Fibroblast of skin of back (primary cell): Measurements from ENCODE around the gene ATF3.
A peak's percentile ranks its signal among the peaks of the same experiment; 100 is the strongest.
"Not testable (repeated sequence)": the region's sequence is repeated elsewhere in the genome, so short reads cannot be mapped to it uniquely, and the experiment has no call there.

Source experiments
- DNase-seq: peaks from one replicate; pipeline ENCODE4 v3.0.0-alpha.2; 2013

Gene ATF3

DNA sequence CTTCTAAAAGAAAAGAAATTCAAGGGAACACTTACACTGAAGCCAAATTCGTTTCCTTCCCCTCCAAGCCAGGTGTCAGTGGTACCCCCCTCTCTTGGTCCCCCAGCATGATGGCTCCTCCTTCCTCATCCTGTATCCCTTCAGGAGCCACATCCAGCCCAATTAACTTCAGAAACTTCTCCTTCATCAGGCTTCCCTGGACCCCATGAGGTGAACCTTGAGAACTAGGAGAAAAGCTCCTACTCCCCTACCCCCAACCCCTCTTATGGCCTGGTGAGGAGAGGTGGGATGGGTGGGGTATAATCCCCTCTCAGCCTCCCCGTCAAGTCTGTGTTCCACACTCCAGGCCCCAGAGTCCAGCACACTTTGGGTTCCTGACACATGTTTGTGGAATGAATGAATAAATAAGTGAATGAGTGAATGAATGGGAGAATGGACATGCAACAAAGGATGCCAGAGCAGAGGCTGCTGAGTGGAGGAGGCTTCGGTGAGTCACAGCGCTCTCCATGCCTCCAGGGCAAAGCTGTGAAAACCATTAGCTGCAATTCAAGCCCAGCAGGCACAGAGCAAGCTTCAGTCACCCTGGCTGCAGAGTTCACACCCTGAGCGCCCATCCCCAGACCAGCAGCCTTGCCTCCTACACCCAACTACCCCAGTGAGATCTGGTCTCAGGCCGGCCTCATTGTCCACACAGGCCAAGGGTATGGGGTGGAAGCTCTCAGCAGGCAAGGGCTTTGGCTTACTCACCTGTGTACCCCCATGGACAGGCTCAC lies 47.3 kb downstream of the ATF3 start:
- DNase-seq = peak; percentile 70

DNA sequence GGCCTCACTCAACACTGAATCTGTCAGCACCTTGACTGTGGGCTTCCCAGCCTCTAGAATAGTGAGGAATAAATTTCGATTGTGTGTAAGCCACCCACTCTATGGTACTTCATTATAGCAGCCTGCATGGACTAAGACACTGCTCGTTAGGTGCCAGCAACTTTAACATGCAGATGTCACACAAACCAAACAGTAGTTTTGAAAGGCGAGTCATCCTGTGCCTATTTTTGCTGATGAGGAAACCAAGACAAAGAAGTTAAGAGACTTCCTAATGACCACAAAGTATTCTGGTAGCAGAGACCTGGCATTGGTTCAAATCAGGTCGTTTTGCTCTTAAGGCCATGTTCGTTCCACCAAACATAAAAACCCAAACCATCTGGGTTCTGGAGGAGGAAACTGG lies 48.2 kb downstream of the ATF3 start:
- peak; percentile 27 for DNase-seq

DNA sequence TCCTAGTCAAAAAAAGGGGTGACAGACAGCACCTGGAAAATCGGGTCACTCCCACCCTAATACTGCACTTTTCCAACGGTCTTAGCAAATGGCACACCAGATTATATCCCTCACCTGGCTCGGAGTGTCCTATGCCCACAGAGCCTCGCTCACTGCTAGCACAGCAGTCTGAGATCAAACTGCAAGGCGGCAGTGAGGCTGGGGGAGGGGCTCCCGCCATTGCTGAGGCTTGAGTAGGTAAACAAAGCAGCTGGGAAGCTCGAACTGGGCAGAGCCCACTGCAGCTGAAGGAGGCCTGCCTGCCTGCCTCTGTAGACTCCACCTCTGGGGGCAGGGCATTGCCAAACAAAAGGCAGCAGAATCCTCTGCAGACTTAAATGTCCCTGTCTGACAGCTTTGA lies 49.7 kb downstream of the ATF3 start:
- not testable (repeated sequence) for DNase-seq

DNA sequence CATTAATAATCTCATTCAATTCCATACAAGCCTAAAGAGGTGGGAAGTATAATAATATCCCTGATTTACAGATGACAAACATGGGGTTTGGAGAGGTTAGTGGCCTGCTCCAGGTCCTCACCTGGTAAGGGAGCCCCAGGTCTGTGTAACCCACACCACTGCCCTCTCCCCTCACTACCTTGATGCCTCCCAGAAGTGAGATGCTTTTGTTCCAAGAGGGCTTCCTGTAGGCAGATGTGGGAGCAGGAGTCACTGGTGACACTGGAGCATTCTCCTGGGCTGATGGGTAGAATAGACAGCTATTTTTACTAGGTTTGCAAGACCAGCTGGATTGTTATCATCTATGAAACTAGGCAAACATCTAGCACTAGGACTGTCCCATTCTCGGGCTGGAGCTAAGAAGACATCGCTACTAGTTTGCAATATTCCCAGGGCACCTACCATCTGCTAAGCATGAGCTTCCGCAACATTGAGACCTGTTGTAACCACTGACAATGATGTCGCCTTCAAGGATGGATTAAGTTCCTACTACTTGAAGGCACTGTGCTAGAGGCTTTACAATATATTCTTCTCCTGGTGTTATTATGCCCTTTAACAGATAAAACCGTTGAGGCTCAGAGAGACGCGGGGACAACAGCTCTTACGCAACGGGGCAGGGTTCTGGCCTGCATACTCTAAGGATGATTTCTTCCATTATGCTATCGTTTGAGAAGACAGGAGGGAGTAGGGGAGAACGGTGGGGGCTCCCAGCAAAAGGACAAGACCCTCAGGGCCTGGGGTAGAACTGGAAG lies 56.0 kb downstream of the ATF3 start:
- DNase-seq = no peak

DNA sequence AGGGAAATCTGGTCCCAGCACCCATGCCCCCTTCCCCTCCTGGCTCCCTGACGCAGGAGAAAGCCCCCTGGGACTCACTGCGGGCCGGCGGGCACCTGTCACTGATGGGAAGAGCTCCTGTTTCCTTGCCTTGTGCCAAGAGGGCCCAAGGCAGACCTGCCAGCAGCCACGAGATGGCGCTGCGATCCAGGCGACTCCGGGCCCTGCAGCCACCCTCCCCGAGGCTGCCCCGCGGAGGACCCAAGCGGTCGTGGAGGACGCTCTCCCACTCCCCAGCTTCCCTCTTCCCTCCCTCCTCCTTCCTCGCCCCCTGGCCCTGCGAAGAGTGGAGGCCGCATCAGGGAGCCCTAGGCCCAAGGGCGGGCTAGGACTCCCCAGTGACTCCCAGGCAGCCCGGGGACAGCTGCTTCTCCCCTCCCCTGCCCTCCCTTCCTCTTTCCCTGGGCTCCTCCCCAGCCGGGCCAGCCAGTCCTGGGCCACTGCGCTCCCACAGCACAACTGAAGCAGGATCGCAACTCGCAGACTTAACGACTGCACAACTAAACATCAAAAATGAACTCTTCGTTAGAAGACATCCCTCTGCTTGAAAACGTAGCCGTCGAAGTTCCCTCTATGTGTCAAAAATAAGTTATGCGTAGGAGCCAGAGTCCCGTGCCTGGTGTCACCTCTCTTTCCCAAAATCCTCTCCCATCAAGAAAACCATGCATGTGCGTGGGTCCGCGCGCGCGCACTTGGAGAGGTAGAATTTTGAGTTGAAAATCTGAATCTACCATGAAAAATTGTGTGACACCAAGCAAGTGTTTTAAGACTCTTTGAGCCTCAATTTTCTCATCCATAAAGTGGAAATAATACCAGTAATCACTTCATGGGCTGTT lies 56.9 kb downstream of the ATF3 start:
- peak; percentile 80 for DNase-seq

DNA sequence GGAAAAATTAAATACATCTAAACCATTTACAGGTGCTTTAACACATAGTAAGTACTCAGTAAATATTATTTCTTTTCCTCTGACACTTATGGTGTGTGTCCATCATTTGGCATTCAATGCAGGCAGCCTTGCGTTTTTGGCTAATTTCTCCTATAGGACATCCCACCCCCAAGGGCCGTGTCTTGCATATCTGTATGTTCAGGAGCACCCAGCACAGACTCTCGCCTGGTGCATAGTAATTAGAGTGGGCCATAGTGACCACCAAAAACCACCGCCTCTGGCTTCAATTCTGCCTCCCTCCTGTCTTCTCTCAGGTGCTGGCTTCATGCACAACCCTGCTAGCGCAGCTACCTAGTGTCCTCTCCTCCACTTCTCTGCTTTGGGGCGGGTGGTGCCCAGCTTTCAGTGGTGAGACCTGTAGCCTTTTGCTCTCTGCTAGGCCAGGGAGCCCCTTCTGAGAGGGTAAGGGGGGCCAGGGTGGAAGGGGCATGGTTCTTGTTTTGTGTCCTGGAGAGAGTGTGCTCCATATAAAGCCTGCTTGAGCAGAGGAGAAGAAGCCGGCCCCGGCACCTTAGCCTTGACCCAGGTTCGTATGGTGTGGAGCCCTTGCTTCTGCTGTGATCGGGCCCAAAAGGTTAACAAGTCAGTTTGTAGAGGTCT lies 57.7 kb downstream of the ATF3 start:
- DNase-seq = no peak

DNA sequence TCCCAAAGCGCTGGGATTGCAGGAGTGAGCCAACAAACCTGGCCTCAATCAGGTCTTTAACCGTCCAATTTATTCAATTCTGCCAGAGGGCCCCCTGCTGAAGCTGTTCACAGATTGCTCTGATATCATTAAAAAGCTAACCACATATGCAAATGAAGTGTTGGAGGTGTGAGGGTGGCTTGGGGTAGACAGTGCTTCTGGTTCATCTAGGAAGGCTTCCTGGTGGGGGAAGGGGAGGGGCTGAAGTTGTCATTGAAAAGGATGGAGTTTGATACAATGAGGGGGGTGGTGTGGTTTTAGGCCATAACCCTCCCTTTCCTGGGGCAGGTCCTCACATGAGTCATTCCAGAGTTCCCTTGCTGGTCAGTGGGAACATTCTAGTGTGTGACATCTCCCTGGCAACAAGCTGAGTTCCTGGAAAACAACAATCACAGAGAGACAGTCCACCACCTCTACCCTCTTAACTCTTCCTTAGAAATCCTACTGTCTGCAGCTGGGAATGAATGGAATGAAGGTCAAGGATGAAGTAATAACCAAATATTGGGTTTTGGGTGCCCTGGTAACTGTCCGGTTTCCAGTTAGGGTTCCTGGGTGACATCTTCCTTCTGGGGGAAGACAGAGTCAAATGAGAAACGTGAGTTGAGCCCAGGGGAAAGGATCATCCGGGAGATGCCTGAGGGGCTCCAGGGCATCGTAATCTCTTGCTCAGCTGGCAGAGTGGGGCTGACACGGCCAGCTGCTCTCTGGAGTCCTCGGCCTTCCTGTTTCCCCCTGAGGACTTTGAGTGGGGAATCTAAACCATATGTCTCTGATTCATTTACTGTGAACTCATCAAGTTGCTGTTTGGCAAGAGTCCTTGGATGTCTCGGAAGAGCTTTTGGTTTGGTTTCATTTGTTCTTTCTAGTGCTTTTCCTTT lies 58.9 kb downstream of the ATF3 start:
- peak; percentile 97 for DNase-seq

DNA sequence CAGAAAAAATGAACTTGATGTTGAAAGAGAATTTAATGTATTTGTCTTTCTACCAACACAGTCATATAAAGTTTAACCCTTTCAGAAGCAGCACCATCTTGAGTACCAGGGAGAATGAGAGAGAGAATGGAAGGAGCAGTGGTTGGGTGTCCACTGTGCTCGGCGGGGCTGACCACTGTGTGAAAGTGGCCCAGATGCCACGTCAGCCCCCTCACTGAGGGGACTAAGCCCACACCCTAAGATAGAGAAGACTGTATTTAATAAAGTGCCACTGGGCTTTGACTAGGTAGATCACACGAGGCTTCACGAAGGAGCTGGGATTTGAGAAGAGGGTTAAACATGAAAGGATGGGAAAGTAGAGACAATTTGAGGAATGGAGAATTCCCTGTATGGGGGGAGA lies 59.9 kb downstream of the ATF3 start:
- no peak for DNase-seq

DNA sequence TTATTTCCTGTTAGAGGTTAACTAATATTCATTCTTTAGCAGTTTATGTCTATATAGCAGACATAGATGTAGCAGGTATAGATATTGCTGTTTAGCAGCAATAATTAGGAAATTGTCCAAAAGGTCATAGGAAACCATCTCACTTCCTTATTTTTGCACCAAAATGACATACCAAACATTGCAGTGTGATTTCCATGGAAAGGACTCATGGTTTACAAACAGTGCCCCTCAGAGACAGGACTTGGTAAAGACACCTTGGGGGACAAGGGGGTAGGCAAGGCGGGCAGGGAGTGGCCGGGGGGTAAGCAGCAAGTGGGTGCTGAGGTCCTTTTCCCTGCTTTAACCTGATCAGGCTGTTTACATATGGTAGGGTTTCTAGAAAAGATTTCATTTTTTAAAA lies 60.5 kb downstream of the ATF3 start:
- DNase-seq = no peak

DNA sequence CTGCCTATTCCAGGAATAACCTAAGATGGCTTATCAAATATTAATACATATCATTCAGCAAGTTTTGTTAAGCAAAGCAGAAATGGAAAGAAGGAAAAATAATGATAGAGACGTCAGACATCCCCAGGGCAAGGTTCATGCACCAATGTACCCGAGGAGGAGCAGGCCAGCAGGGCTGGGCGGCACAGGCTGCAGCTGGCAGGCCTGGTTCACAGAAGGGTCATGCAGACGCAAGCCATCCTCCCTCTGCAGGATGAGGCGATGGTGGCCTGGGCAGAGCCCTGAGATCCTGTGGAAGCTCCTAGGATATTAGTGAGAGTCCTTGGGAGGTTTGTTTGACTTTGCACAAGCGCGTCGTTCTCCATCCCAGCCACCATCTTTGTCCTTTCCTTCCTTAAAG lies 61.0 kb downstream of the ATF3 start:
- DNase-seq = no peak

DNA sequence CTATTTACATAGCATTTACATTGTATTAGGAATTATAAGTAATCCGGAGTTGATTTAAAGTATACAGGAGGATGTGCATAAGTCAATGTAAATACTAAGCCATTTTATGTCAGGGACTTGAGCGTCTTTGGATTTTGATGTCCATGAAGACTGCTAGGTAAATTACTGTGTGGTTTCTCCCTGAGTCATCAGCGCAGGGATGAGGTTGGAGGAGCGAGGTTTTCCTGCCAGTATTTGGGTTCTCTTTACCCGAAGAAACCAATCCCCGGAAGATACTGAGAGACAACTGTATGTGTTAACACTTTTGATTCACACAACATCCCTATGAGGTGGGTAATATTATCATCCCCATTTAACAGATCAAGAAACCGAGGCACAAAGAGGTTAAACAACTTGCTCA lies 61.7 kb downstream of the ATF3 start:
- DNase-seq = no peak
